ENCODE data around the gene THAP12. TPM values are rescaled to one million over a fixed set of nuclear protein-coding genes. Genes with fewer than 3 reads are reported as not detected.

The THAP12 gene
- total RNA-seq, 2 experiments from 2014 or later = 50.3 TPM

DNA sequence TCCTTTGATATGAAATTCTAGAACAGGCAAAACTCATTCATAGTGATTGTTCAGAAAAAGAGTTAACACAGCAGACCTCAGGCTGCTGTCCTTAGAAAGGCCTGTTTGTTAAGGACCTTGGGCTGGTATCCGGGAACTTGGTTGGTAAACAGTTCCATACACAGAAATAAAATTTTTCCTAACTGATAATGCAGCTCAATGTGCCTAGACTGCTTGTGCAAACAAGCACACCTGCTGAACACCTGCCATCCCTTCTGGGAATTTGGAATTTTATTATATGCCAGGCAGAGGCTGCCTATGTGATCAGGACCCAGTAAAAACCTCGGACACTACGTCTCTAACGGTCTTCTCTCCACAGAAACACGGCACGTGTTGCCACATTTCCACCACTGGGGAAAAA, 11.5 kb downstream of the THAP12 start:
- Mint-ChIP-seq H3K27me3 (no peaks in the 10 kb centered on the region), H3K9me3 (no peaks in the 10 kb centered on the region), H3K4me3 (no peak overlapping the region), H3K4me1 (ENCODE audit: low read depth) (peaks cover 57% of the 10 kb centered on the region), H3K27ac (no peak overlapping the region), H3K36me3 (ENCODE audit: low read depth) (peaks cover 4% of the 10 kb centered on the region)
- TF ChIP-seq, protein P1, sequence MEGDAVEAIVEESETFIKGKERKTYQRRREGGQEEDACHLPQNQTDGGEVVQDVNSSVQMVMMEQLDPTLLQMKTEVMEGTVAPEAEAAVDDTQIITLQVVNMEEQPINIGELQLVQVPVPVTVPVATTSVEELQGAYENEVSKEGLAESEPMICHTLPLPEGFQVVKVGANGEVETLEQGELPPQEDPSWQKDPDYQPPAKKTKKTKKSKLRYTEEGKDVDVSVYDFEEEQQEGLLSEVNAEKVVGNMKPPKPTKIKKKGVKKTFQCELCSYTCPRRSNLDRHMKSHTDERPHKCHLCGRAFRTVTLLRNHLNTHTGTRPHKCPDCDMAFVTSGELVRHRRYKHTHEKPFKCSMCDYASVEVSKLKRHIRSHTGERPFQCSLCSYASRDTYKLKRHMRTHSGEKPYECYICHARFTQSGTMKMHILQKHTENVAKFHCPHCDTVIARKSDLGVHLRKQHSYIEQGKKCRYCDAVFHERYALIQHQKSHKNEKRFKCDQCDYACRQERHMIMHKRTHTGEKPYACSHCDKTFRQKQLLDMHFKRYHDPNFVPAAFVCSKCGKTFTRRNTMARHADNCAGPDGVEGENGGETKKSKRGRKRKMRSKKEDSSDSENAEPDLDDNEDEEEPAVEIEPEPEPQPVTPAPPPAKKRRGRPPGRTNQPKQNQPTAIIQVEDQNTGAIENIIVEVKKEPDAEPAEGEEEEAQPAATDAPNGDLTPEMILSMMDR (IDR thresholded peaks at IDR 0.05) = no peak
- no peak for ATAC-seq
- intact Hi-C loops (cut with micrococcal nuclease) = no loop called here
- CTCF ChIA-PET = no interaction called here
- no peak for DNase-seq
- POLR2A ChIA-PET = no interaction called here

DNA sequence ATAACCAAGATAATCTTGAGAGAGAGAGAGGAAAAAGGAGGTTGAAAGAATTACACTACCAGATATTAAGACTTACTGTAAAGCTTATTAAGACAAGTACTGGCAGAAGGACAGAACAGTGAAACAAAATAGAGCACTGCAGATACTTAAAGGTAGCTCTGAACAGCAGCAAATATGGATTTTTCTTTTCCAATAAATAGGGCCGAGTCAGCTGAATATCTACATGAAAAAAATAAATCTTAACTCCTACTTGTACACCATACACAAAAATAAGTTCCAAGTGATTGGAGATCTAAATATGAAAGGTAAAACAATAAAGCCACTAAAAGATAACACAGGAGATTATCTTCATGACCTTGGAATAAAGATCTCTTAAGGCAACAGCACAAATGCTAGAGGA, 12.4 kb downstream of the THAP12 start:
- ChIA-PET CTCF (no interaction called here), POLR2A (no interaction called here)
- ATAC-seq (no peak), DNase-seq (no peak)
- TF ChIP-seq, protein P1 (IDR thresholded peaks at IDR 0.05) = no peak
- intact Hi-C loops (cut with micrococcal nuclease) = no loop called here
- H3K27me3 Mint-ChIP-seq = no peaks in the 10 kb centered on the region
- H3K27ac Mint-ChIP-seq = peak overlapping the region; percentile 18
- no peak overlapping the region for H3K4me3 Mint-ChIP-seq
- H3K9me3 Mint-ChIP-seq = no peaks in the 10 kb centered on the region
- H3K36me3 Mint-ChIP-seq (ENCODE audit: low read depth) = peaks cover 11% of the 10 kb centered on the region
- H3K4me1 Mint-ChIP-seq (ENCODE audit: low read depth) = peaks cover 54% of the 10 kb centered on the region

DNA sequence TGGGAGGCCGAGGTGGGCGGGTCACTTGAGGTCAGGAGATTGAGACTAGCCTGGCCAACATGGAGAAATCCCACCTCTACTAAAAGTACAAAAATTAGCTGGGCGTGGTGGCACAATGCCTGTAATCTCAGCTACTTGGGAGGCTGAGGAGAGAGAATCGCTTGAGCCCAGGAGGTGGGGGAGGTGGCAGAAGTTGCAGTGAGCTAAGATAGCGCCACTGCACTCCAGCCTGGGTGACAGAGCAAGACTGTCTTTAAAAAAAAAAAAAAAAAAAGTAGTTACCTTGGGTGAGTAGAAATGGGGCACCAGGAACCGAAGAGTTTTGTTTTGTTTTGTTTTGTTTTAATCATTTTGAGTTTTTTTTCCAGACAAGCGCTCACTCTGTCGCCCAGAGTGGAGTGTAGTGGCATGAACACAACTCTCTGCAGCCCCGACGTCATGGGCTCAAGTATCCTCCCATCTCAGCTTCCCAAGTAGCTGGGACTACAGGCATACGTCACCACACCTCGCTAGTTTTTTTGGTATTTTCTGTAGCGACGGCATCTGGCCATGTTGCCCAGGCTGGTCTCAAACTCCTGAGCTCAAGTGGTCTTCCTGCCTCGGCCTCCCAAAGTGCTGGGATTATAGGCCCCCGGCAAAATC, 15.8 kb downstream of the THAP12 start:
- no peaks in the 10 kb centered on the region for H3K9me3 Mint-ChIP-seq
- no peaks in the 10 kb centered on the region for H3K27me3 Mint-ChIP-seq
- ATAC-seq (no peak), DNase-seq (no peak)
- no peak overlapping the region for H3K27ac Mint-ChIP-seq
- intact Hi-C loops (cut with micrococcal nuclease) = no loop called here
- TF ChIP-seq, protein P1 (IDR thresholded peaks at IDR 0.05) = no peak
- ChIA-PET POLR2A (interaction anchor here (0.6 to 1.3 kb wide), 2 partner anchors 15 to 85 kb away, joined by 3 to 4 read pairs; no protein-coding TSS in a partner anchor), CTCF (interaction anchor here (1.0 to 3.3 kb wide), 3 partner anchors 46 to 562 kb away, joined by 3 to 10 read pairs (median 3); no protein-coding TSS in a partner anchor)
- H3K4me3 Mint-ChIP-seq = no peak overlapping the region
- peaks cover 48% of the 10 kb centered on the region for H3K4me1 Mint-ChIP-seq (ENCODE audit: low read depth)
- H3K36me3 Mint-ChIP-seq (ENCODE audit: low read depth) = peaks cover 25% of the 10 kb centered on the region

DNA sequence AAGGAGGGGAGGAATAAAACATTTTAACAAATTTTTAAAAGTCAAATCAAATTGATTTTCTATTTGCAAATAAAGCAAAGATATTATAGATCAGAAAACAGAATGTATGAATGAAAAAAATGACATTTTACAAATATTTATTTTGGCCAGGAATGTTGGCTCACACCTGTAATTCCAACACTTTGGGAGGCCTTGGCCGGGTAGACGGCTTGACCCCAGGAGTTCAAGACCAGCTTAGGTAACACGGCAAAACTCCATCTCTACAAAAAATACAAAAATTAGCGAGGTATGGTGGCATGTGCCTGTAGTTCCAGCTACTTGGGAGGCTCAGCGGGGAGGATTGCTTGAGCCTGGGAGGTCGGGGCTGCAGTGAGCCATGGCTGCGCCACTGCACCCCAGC, 18.2 kb downstream of the THAP12 start:
- H3K4me3 Mint-ChIP-seq = no peak overlapping the region
- no peak overlapping the region for H3K27ac Mint-ChIP-seq

DNA sequence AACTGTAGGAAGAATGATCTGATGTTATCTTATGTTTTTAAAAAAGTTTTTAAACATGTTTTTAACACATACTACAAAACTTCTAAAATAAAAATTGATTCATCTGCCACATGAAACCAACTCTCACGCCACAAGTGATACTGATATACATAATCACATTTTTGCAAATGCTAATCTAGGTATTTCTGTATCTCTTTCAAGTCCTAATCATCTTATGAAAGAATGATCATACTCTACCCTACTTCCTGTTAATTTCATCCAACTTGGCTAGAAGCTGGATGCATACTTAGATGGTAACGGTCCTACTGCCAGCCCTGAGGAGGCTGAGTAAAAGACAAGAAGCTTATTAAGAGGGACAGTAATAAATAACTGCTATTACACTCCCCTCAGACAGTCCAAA, 19.2 kb downstream of the THAP12 start:
- ChIA-PET CTCF (interaction anchor here (2.6 kb wide), 1 partner anchor 154 kb away, joined by 10 read pairs; no protein-coding TSS in a partner anchor), POLR2A (interaction anchor here (1.0 kb wide), 1 partner anchor 20 kb away, joined by 4 read pairs; no protein-coding TSS in a partner anchor)
- peaks cover 36% of the 10 kb centered on the region for H3K36me3 Mint-ChIP-seq (ENCODE audit: low read depth)
- peak overlapping the region; percentile 22 for H3K27ac Mint-ChIP-seq
- H3K4me3 Mint-ChIP-seq = no peak overlapping the region
- intact Hi-C loops (cut with micrococcal nuclease) = no loop called here
- H3K9me3 Mint-ChIP-seq = no peaks in the 10 kb centered on the region
- no peaks in the 10 kb centered on the region for H3K27me3 Mint-ChIP-seq
- peaks cover 27% of the 10 kb centered on the region for H3K4me1 Mint-ChIP-seq (ENCODE audit: low read depth)
- ATAC-seq = peak; percentile 37
- TF ChIP-seq, protein P1 (IDR thresholded peaks at IDR 0.05) = no peak
- no peak for DNase-seq

More for the DNA sequence above, 18.2 kb downstream of the THAP12 start:
- Mint-ChIP-seq H3K36me3 (ENCODE audit: low read depth) (peaks cover 29% of the 10 kb centered on the region), H3K27me3 (no peaks in the 10 kb centered on the region), H3K9me3 (no peaks in the 10 kb centered on the region), H3K4me1 (ENCODE audit: low read depth) (peaks cover 29% of the 10 kb centered on the region)
- ChIA-PET POLR2A (interaction anchor here (1.0 kb wide), 1 partner anchor 19 kb away, joined by 4 read pairs; no protein-coding TSS in a partner anchor), CTCF (interaction anchor here (0.9 to 2.6 kb wide), 2 partner anchors 155 to 336 kb away, joined by 3 to 10 read pairs; no protein-coding TSS in a partner anchor)
- ATAC-seq (no peak), DNase-seq (no peak)
- intact Hi-C loops (cut with micrococcal nuclease) = no loop called here
- TF ChIP-seq, protein P1 (IDR thresholded peaks at IDR 0.05) = no peak
